Epithelial cell of prostate (primary cell): Measurements from ENCODE around the gene CCDC88C.
"Not testable (repeated sequence)": the region's sequence is repeated elsewhere in the genome, so short reads cannot be mapped to it uniquely, and the experiment has no call there.

ENCODE experiments used
- DNase-seq: peaks from one replicate; pipeline ENCODE4 v3.0.0-alpha.2; 2011; ENCODE audit warnings: low read depth, low spot score
- H3K27ac ChIP-seq: fragments of 450-650 bp; 2 replicates; pipeline ENCODE4 v1.5.1; 2017; ENCODE audit warnings: mild to moderate bottlenecking

CCDC88C gene

DNA sequence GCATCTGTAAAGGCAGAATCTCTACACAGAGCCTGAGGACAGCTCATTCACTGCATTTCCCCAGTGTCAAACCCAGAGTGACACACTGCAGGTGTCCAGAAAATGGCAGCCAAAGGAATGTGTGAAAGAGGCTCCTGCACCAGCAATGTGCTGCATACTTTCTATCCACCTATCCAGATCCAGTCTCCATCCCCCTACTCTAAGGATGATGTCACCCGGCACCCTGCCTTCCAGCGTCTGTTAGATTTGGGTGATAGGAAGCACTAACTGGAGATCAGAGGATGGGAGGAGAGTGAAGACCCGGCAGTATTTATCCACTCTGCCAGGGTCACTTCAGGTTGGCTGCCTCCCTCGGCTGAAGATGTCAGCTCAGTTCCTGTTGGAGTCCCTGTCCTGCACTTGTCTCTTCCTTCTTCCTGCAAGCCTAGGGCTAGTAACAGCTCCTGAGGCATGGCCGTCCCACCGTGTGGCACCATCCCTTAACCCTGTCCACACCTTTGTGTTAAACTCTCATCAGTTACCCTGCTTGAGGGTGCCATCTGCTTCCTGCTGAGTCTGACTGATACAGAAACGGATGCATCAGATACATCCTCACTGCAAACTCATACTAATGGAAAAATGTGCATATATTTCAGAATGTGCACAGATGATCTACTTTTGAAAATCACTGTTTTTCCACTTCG lies 160.2 kb downstream of the CCDC88C start:
- no peak for DNase-seq
- H3K27ac ChIP-seq: peak overlapping the region; percentile 82

- no peak for DNase-seq
- H3K27ac ChIP-seq: peak overlapping the region; percentile 82
Measured at GRCh38 chr14:91256661-91257060, 161.0 kb downstream of the CCDC88C start.

GRCh38 chr14:91255026-91255695 lies 162.5 kb downstream of the CCDC88C start:
- no peak for DNase-seq
- no peak overlapping the region for H3K27ac ChIP-seq

- DNase-seq: no peak
- no peak overlapping the region for H3K27ac ChIP-seq
Measured at GRCh38 chr14:91254461-91254860, 163.2 kb downstream of the CCDC88C start.

DNA sequence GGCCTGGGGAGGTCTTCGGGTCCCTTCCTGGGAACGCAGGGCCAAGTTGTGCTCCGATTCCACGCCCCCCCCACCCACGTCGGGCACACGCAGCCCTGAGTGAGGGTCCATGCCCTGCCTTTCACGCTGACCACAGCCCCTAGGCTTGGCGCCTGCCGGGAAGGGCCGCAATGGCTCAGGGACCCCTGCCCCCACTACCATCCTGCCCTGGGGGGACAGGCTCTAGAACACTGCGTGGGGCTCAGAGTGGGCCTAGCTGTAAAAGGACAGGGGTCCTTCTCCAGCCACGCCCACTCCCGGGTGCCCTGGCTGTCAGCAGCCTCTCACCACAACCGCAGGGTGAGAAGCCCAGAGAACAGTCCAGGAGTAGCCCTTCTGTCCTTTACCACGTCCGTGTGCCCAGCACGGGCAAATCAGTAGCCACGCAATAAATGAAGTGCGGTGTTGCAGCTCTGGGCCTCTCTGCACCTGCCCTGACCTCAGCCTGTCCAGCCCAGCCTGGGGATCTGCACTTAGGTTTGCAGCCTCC lies 163.8 kb downstream of the CCDC88C start:
- DNase-seq: no peak
- H3K27ac ChIP-seq: peak overlapping the region; percentile 12

- H3K27ac ChIP-seq: peak overlapping the region; percentile 12
- no peak for DNase-seq
Measured at GRCh38 chr14:91252871-91253794, 164.5 kb downstream of the CCDC88C start.

DNA sequence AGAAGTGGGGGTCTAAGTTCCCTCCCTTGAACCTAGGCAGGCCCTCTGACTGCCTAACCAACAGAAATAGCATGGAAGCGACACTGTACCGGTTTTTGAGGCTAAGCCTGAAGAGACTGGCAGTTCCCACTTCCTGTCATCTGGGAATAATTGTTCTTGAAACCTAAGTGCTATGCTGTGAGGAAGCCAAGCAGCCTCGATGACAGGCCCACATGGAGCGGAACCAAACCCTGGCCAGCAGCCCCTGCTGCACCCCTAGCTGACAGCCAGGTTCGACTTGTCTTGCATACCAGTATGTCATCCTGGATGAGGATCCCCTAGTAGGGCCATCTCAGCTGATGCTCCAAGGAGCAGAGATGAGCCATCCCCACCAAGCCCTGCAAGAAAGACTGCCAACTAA lies 166.7 kb downstream of the CCDC88C start:
- H3K27ac ChIP-seq: no peak overlapping the region
- no peak for DNase-seq

DNA sequence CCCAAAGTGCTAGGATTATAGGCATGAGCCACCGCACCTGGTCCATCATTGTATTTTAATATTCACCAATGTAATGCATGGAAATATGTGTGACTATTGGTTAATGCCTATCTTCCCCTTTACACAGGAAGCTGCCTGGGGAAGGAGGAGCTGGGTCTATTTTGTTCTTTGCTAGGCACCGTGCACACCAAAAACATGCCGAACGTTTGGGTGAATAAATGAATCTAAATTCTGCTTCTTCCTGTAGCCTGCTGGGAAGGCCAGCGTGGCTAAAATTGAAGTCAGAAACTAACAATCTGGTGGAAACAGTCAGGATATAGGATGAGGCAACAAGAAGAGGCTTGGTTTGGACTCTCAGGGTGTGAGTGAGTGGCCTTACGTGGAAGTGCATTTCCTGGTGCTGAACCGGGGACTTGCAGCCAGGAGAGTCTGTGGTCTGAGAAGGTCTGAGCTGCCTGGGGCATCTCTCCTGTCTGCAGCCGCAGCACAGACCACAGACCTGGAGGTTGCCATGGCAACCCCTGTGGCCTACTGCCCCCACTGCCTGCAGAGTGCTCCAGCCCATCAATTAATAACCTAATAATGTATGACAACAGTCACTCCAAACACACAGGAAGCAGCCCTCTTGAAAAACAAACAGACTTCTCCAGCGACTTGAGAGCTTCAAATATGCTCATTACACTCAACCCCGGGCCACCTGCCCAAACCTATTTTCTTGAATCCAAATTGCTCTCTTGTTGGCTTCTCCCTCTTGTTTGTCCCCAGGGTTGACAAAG lies 167.6 kb downstream of the CCDC88C start:
- DNase-seq: no peak
- H3K27ac ChIP-seq: peak overlapping the region; percentile 9

- DNase-seq: no peak
- H3K27ac ChIP-seq: no peak overlapping the region
Measured at GRCh38 chr14:91246051-91246852, 171.4 kb downstream of the CCDC88C start.

- H3K27ac ChIP-seq, DNase-seq: not testable (repeated sequence)
Measured at GRCh38 chr14:91245616-91246015, 172.0 kb downstream of the CCDC88C start.

- DNase-seq: no peak
- H3K27ac ChIP-seq: peak overlapping the region; percentile 74
Measured at GRCh38 chr14:91245029-91245428, 172.6 kb downstream of the CCDC88C start.

DNA sequence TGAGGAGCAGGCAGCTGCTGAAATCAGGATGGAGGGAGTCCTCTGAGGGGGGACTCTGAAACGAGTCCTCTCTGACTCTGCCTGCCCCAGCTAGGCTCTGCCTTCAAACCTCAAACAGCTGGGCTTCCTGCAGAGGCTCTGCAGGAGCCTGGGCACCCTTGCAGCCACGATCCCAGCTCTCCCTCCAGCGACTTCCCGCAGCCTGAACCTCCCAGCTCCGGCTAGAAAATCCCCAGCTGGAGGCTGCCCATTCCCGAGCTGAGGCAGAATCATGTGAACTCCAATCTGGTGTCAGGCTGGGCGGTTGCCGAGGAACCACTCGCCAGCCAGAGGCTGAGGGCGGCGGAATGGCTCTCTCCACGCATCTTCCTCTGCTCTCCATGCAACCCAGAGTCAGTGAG lies 173.1 kb downstream of the CCDC88C start, which contains the start of gene GPR68:
GPR68 (minus strand) TSS at position 204 of the 401 bp plus-strand sequence. CDS start 9,654 bp downstream, outside the sequence.
- H3K27ac ChIP-seq: peak within 1 kb of the TSS; percentile 74

DNA sequence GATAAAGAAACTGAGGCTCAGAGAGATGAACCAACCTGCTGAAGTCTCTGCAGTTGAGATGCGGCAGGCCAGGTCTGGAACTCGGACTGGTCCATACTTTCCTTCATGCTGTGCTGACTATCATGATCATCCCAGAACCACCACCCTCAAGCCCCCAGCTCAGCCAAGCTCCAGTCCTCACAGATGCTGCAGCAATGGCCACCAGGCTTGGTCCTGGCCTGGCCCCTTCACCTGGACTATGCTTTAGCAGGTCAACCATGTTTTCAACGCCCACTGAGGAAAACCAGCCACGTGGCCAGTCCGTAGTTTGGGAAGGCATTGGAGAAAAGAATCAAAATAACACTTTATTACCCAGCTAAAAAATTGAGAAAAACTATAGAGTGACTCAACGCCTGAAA lies 174.5 kb downstream of the CCDC88C start:
- H3K27ac ChIP-seq: peak overlapping the region; percentile 74
- DNase-seq: no peak

More for the DNA sequence above, 173.1 kb downstream of the CCDC88C start, which contains the start of gene GPR68:
- no peak for DNase-seq

DNA sequence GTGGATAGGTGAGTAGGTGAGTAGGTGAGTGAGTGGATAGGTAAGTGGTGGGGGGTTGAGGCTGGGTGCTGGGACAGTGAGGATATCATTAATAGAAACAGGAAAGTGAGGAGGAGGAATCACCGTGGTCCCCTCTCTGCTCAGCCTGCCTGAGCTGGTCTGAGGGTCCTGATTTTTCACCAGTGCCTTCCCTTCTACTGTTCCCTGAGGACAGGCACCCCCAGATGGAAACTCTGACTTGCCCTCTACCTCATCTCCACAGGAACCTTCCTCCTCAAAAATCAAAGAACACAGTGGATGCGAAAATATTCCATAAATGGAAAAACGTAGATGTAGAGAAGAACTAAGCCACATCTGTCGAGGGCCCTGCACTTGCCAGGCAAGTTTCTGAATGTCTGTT lies 175.0 kb downstream of the CCDC88C start:
- DNase-seq: no peak
- H3K27ac ChIP-seq: peak overlapping the region; percentile 74

- no peak for DNase-seq
- no peak overlapping the region for H3K27ac ChIP-seq
Measured at GRCh38 chr14:91241863-91242262, 175.8 kb downstream of the CCDC88C start.

GRCh38 chr14:91238661-91239060 lies 179.0 kb downstream of the CCDC88C start:
- no peak overlapping the region for H3K27ac ChIP-seq
- no peak for DNase-seq

DNA sequence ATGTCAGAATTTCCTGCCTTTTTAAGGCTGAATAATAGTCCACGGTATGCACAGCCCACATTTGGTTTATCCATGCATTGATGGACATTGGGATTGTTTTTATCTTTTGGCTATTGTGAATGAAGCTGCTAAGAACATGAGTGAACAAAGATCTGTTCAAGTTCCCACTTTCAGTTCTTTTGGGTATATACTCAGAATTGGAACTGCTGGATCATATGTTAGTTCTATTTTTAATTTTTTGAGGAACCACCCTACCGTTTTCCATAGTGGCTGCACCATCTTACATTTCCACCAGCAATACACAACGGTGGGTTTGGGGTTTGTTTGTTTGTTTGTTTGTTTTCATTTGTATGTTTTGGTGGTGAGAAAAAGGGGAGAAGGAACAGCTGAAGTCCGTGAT lies 179.5 kb downstream of the CCDC88C start:
- H3K27ac ChIP-seq: no peak overlapping the region

DNA sequence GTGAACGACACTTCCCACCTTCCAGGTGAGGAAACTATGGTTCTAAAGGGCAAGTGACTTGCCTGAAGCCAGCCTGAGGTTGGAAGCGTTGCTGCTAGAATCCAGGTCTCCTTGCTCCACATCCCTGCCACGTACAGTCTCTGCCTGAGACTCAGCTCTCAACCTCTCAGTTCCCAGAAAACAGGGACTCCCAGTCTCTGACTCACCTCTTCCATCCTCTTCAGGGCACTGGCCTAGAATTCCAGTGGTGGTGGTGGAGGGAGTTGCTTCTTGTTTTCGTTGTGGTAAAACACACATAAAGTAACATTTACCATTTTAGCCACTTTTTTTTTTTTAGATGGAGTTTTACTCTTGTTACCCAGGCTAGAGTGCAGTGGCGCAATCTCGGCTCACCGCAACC lies 180.4 kb downstream of the CCDC88C start:
- no peak overlapping the region for H3K27ac ChIP-seq
- no peak for DNase-seq

More for the DNA sequence above, 179.5 kb downstream of the CCDC88C start:
- DNase-seq: no peak

DNA sequence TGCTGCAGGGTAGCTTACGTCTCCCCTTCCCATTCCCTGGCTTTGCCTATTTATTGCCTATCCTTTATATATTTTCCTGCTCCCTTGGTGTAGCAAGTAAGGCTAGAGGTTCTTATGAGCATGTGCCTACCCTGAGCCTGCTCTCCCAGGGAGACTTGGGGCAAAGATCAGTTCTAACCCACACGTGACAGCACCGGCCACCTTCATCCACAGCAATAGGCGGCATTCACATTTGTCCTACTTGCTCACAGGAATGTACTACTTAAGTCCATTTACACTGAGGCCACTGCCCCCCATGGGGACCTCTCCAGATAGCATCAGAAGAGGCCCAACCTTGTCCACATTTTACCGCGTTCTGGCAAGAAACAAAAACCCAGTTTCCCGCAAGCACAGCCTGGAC lies 181.8 kb downstream of the CCDC88C start:
- H3K27ac ChIP-seq: no peak overlapping the region
- DNase-seq: no peak
